Measurements from ENCODE around the gene SND1. TPM values are rescaled to one million over a fixed set of nuclear protein-coding genes. Genes with fewer than 3 reads are reported as not detected.

Gene SND1
- total RNA-seq, 4 donors from 2014 or later: 62.0 to 89.4 (median 82.1) TPM

GRCh38 chr7:127892488-127893314 lies 240.7 kb downstream of the SND1 start:
- TF ChIP-seq POLR2A (IDR thresholded peaks at IDR 0.05): no peak
- TF ChIP-seq CTCF (IDR thresholded peaks at IDR 0.05): no peak
- intact Hi-C loops (cut with DNase I; ENCODE audit: low total_unique reads): no loop called here

GRCh38 chr7:127893547-127893946 lies 241.6 kb downstream of the SND1 start:
- intact Hi-C loops (cut with DNase I; ENCODE audit: low total_unique reads): no loop called here
- TF ChIP-seq POLR2A (IDR thresholded peaks at IDR 0.05) (no peak), CTCF (IDR thresholded peaks at IDR 0.05) (no peak)
- WGBS, 2 donors: 63 to 69% methylated on average over 1 of the region's 1 CpG
- no peak overlapping the region for H3K4me3 ChIP-seq (ENCODE audit: low read depth, poor library complexity, severe bottlenecking)
- no peak for DNase-seq (ENCODE audit: low spot score in 2 of 2)

More at GRCh38 chr7:127892488-127893314, 240.7 kb downstream of the SND1 start:
- WGBS, 2 donors: 77 to 85% methylated on average over 9 of the region's 9 CpGs
- DNase-seq (ENCODE audit: low spot score in 2 of 2): no peak
- no peak overlapping the region for H3K4me3 ChIP-seq (ENCODE audit: low read depth, poor library complexity, severe bottlenecking)

GRCh38 chr7:127894588-127894987 lies 242.6 kb downstream of the SND1 start:
- intact Hi-C loops (cut with DNase I; ENCODE audit: low total_unique reads): no loop called here
- H3K4me3 ChIP-seq (ENCODE audit: low read depth, poor library complexity, severe bottlenecking): no peak overlapping the region
- TF ChIP-seq CTCF (IDR thresholded peaks at IDR 0.05) (no peak), POLR2A (IDR thresholded peaks at IDR 0.05) (no peak)
- 96 to 98% methylated on average over 2 of the region's 2 CpGs for WGBS, 2 donors
- DNase-seq (ENCODE audit: low spot score in 2 of 2): no peak

- no peak overlapping the region for H3K4me3 ChIP-seq (ENCODE audit: low read depth, poor library complexity, severe bottlenecking)
- 97 to 98% methylated on average over 7 of the region's 7 CpGs for WGBS, 2 donors
- TF ChIP-seq POLR2A (IDR thresholded peaks at IDR 0.05): no peak
- no peak for TF ChIP-seq CTCF (IDR thresholded peaks at IDR 0.05)
- intact Hi-C loops (cut with DNase I; ENCODE audit: low total_unique reads): no loop called here
- no peak for DNase-seq (ENCODE audit: low spot score in 2 of 2)
Observed at GRCh38 chr7:127895360-127895759, 243.4 kb downstream of the SND1 start.

GRCh38 chr7:127895814-127896280 lies 243.9 kb downstream of the SND1 start:
- no peak for TF ChIP-seq CTCF (IDR thresholded peaks at IDR 0.05)
- H3K4me3 ChIP-seq (ENCODE audit: low read depth, poor library complexity, severe bottlenecking): no peak overlapping the region
- intact Hi-C loops (cut with DNase I; ENCODE audit: low total_unique reads): no loop called here
- no peak for DNase-seq (ENCODE audit: low spot score in 2 of 2)
- WGBS, 2 donors: 92 to 94% methylated on average over 4 of the region's 4 CpGs
